Measurements from ENCODE around the gene DLGAP4. TPM values are rescaled to one million over a fixed set of nuclear protein-coding genes. Genes with fewer than 3 reads are reported as not detected.
A peak's percentile ranks its signal among the peaks of the same experiment; 100 is the strongest.

Gene DLGAP4
- total and polyA plus RNA-seq, 10 of the 15 experiments (the other 5 are each of a cell fraction or from before 2014, with no cell fraction given) = 0.42 to 43.3 (median 19.0) TPM

- Histone ChIP-seq H3K4me3 (no peak overlapping the region), H3K9ac (ENCODE audit: control insufficient read depth, insufficient read depth, low read length) (peak overlapping the region; percentile 65; the same call in 1 of the 2 replicates), H3K79me2 (ENCODE audit: control insufficient read depth, insufficient read depth, low read length) (peaks cover 36% of the 10 kb centered on the region), H3K36me3 (ENCODE audit: control insufficient read depth in 2 of 2, insufficient read depth in 2 of 2, low read length in 1 of 2) (no peaks in the 10 kb centered on the region), H3K4me2 (ENCODE audit: control insufficient read depth, insufficient read depth) (peak overlapping the region; percentile 85), H2AFZ (ENCODE audit: control insufficient read depth, low read depth, low read length) (peak overlapping the region; percentile 96), H3K27me3 (replicated peaks in 1 of 2; ENCODE audit: control insufficient read depth in 2 of 2, insufficient read depth in 2 of 2, low read length in 1 of 2) (no peaks in the 10 kb centered on the region), H3K27ac (ENCODE audit: control insufficient read depth, insufficient read depth) (peak overlapping the region; percentile 77), H4K20me1 (ENCODE audit: control insufficient read depth, insufficient read depth) (no peaks in the 10 kb centered on the region), H3K4me1 (ENCODE audit: control insufficient read depth, insufficient read depth, low read length) (peaks cover 31% of the 10 kb centered on the region), H3K9me3 (replicated peaks; ENCODE audit: control insufficient read depth, insufficient read depth, low read length) (no peaks in the 10 kb centered on the region)
- intact Hi-C loops (cut with micrococcal nuclease; ENCODE audit: unreplicated experiment) (loop anchor here (5.0 to 10.0 kb wide), 4 partner anchors 114 to 384 kb away; partner anchors contain the start of gene TGIF2), in situ Hi-C loops (cut with MboI) (no loop called here)
- ChIA-PET RAD21 (ENCODE audit: unreplicated experiment) (interaction anchor here (0.5 to 1.1 kb wide), 4 partner anchors 10 to 375 kb away, joined by 3 to 6 read pairs (median 3); no protein-coding TSS in a partner anchor), CTCF (no interaction called here), POLR2A (interaction anchor here (0.7 kb wide), 1 partner anchor 41 kb away, joined by 3 read pairs; no protein-coding TSS in a partner anchor), SMC1A (ENCODE audit: uncharacterized antibody, unreplicated experiment) (interaction anchor here (0.8 to 0.9 kb wide), 2 partner anchors 11 to 31 kb away, joined by 3 read pairs; no protein-coding TSS in a partner anchor)
- no TSS peak for BruUV-seq (replicated peaks)
- DNase-seq (ENCODE audit: low read depth, low spot score) (peak; percentile 65), ATAC-seq (peak; percentile 76), FAIRE-seq (peak; percentile 78)
- 16% methylated on average over 51 of the region's 96 CpGs for WGBS (ENCODE audit: insufficient coverage, insufficient replicate concordance, low lambda C conversion rate, missing lambda C conversion rate)
- TF ChIP-seq IKZF1 (conservative IDR thresholded peaks at IDR 0.05) = peak; percentile 84
- TF ChIP-seq NFXL1 (IDR thresholded peaks at IDR 0.05; ENCODE audit: borderline replicate concordance) = peak; percentile 87; the same call in 1 of the 2 replicates
- TF ChIP-seq STAT3 (IDR thresholded peaks at IDR 0.05; ENCODE audit: low read depth, low read length) = no peak
- no peak for TF ChIP-seq STAT1 (conservative IDR thresholded peaks at IDR 0.05)
- no peak for TF ChIP-seq PML (IDR thresholded peaks at IDR 0.05; ENCODE audit: low read length)
- no peak for TF ChIP-seq CBFB (IDR thresholded peaks at IDR 0.05; ENCODE audit: low read depth)
- peak; percentile 46; the same call in 1 of the 2 replicates for TF ChIP-seq CREB1 (IDR thresholded peaks at IDR 0.05; ENCODE audit: low read depth)
- TF ChIP-seq FOS (IDR thresholded peaks at IDR 0.05; ENCODE audit: borderline replicate concordance, extremely low read depth, insufficient read length) = no peak
- TF ChIP-seq MEF2B (IDR thresholded peaks at IDR 0.05; ENCODE audit: partially characterized antibody, poor library complexity, severe bottlenecking) = peak; percentile 65
- peak; percentile 20; the same call in 1 of the 2 replicates for TF ChIP-seq NKRF (conservative IDR thresholded peaks at IDR 0.05)
- no peak for TF ChIP-seq IRF4 (IDR thresholded peaks at IDR 0.05; ENCODE audit: low read depth, low read length)
- TF ChIP-seq SMC3 (IDR thresholded peaks at IDR 0.05; ENCODE audit: borderline replicate concordance, low read length) = no peak
- 0 out of 2 replicates have a peak, but pooled peaks have one; percentile 32 for TF ChIP-seq NR2C1 (IDR thresholded peaks at IDR 0.05)
- TF ChIP-seq BCL3 (IDR thresholded peaks at IDR 0.05; ENCODE audit: borderline replicate concordance, insufficient read depth, low read depth, low read length, poor library complexity, severe bottlenecking) = no peak
- no peak for TF ChIP-seq E2F8 (IDR thresholded peaks at IDR 0.05; ENCODE audit: low read depth, partially characterized antibody)
- TF ChIP-seq BCL11A (IDR thresholded peaks at IDR 0.05; ENCODE audit: low read depth, low read length) = no peak
- peak; percentile 68 for TF ChIP-seq KLF5 (IDR thresholded peaks at IDR 0.05; ENCODE audit: partially characterized antibody)
These were observed 154.8 kb downstream of the DLGAP4 start for GRCh38 chr20:36460648-36461599.

All from GM12878 (cell line).